GM12892 (cell line): Measurements from ENCODE around the gene TEKT3.

Source experiments
- POLR2A ChIP-seq: IDR thresholded peaks from 2 replicates; pipeline ENCODE4 v1.6.1; 2011; ENCODE audit warnings: low read depth, low read length, control low read depth
- POLR2AphosphoS5 ChIP-seq: IDR thresholded peaks from 2 replicates; pipeline ENCODE4 v1.6.1; 2011; ENCODE audit warnings: low read depth, low read length, control low read depth
- TAF1 ChIP-seq: IDR thresholded peaks from 2 replicates; pipeline ENCODE4 v1.6.1; 2011; ENCODE audit warnings: low read depth, mild to moderate bottlenecking, control low read depth, low read length, borderline replicate concordance

DNA sequence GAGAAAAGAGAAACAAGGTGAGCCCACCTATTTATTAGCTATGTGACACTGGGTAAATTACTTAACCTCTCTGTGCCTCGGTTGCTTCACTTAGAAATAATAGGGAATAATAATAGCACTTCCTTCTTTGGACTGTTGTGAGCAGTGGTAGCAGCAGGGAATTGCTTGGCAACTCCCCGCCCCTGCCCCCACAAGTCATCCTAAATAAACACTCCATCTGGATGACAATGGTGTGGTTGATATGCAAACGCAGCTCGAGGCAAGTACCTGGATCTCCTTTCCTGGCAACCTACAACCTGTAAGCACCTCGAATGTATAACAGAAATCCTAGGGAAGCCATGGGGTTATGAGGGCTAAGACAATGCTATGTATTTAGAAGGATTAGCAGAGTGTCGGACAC is 9.1 kb downstream of the TEKT3 start:
- TF ChIP-seq POLR2A (no peak), POLR2AphosphoS5 (no peak), TAF1 (no peak)
